Activated CD4-positive, alpha-beta T cell treated with anti-CD3 and anti-CD28 coated beads for 36 hours (primary cell): ENCODE data around the gene LARGE1. TPM values are rescaled to one million over a fixed set of nuclear protein-coding genes. Genes with fewer than 3 reads are reported as not detected.
"Not testable (repeated sequence)": the region's sequence is repeated elsewhere in the genome, so short reads cannot be mapped to it uniquely, and the experiment has no call there.

Experiments used
- ATAC-seq: fragments of 200-7000 bp; cut with Tn5 transposase; one replicate; pipeline ENCODE4 v1.10.0; 2021; ENCODE audit warnings: mild to moderate bottlenecking, moderate library complexity
- CTCF ChIA-PET: fragments of 350-600 bp; sonication (Branson Sonifier 250); formaldehyde crosslinking; loops from one replicate; lab custom pipeline; 2021; ENCODE audit warnings: antibody characterized with exemption; lab: Charles Lee
- POLR2A ChIA-PET: fragments of 350-600 bp; sonication (Branson Sonifier 250); formaldehyde crosslinking; loops from one replicate; lab custom pipeline; 2021; ENCODE audit warnings: antibody characterized with exemption, inconsistent platforms; lab: Charles Lee
- DNase-seq: peaks from one replicate; pipeline ENCODE4 v3.0.0-alpha.2; 2020
- H3K27ac Mint-ChIP-seq: one replicate; pipeline ENCODE4 v1.8.0; 2021; ENCODE audit warnings: mixed read lengths
- H3K27me3 Mint-ChIP-seq: one replicate; pipeline ENCODE4 v1.8.0; 2021; ENCODE audit warnings: mixed read lengths
- H3K36me3 Mint-ChIP-seq: one replicate; pipeline ENCODE4 v1.8.0; 2021; ENCODE audit warnings: low read depth, mixed read lengths
- H3K4me1 Mint-ChIP-seq: one replicate; pipeline ENCODE4 v1.8.0; 2021; ENCODE audit warnings: mixed read lengths
- H3K4me3 Mint-ChIP-seq: one replicate; pipeline ENCODE4 v1.8.0; 2021; ENCODE audit warnings: mild to moderate bottlenecking, moderate library complexity, mixed read lengths
- H3K9me3 Mint-ChIP-seq: one replicate; pipeline ENCODE4 v1.8.0; 2021; ENCODE audit warnings: low read depth, mixed read lengths
- intact Hi-C, 2 experiments: fragments of 100-400 bp; cut with DNase I in 1 of 2; cut with micrococcal nuclease in 1 of 2; formaldehyde crosslinking; loops; one replicate each; pipeline versions ENCODE4 v1.14.2 to v1.15.1; 2022 to 2024; cut with DNase I, micrococcal nuclease
- total RNA-seq, 2 experiments: library from RNA; stranded (reverse); gene quantifications; one replicate each; pipeline ENCODE4 v1.2.3, GENCODE V29; 2021

LARGE1 gene
- total RNA-seq, 2 experiments from 2014 or later = 0.39 to 0.57 TPM

DNA sequence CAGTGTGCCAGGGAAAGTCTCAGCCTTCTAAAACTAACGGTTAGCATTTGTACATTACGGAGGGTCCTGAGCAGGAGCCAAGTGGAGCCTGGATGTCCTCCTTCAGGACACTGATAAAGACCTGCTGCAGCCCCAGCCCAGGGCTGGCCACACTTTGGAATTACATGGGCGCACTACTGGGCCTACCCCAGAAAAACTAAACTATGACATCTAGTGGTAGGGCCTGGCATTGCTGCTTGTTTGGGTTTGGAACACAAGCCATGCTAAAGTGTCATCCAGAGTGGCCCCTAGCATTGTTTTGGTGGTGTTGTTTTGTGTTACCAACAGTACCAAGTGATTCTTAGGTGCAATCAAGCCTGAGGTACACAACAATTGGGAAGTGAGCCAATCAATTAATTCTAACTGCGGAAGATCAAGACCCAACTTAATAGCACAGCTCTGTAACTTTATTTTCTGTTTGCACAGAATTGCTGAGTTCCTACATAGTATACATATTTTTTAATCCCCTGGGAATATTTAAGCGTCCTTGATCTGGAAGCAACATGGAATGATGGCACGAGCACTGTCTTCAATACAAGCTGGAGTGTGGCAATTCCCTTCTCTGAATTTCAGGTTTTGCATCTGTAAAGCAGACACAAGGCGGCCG, 340.7 kb downstream of the LARGE1 start:
- intact Hi-C loops = loop anchor here (1.0 to 2.0 kb wide), 3 partner anchors 60 to 277 kb away; no protein-coding TSS in a partner anchor
- Mint-ChIP-seq H3K36me3 (no peaks in the 10 kb centered on the region), H3K27me3 (no peaks in the 10 kb centered on the region), H3K4me1 (no peaks in the 10 kb centered on the region), H3K27ac (no peak overlapping the region), H3K9me3 (no peaks in the 10 kb centered on the region), H3K4me3 (no peak overlapping the region)
- ChIA-PET CTCF (interaction anchor here (0.7 to 1.7 kb wide), 4 partner anchors 22 to 280 kb away, joined by 3 to 6 read pairs (median 4); no protein-coding TSS in a partner anchor), POLR2A (interaction anchor here (0.6 kb wide), 1 partner anchor 311 kb away, joined by 3 read pairs; no protein-coding TSS in a partner anchor)
- DNase-seq (peak; percentile 59), ATAC-seq (no peak)

DNA sequence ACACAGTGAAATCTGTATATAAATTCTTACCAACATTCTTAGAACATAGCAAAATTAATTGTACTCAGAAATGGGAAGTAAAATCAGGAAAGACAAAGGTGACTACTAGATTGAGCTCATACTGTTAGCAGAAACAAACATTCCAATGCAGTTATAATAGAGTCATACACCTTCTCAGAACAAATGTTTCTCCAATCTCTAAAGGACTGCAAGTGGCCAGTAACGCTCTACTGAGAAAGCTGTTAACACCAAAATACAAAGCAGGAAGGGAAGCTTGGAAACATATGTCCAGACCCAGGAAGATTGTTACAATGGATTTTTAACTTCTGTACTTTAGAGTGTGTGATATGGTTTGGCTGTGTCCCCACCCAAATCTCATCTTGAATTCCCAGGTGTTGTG, 341.5 kb downstream of the LARGE1 start:
- Mint-ChIP-seq H3K4me1 (no peaks in the 10 kb centered on the region), H3K9me3 (no peaks in the 10 kb centered on the region), H3K27ac (no peak overlapping the region), H3K4me3 (no peak overlapping the region), H3K36me3 (no peaks in the 10 kb centered on the region), H3K27me3 (no peaks in the 10 kb centered on the region)
- intact Hi-C loops = loop anchor here (1.0 to 2.0 kb wide), 3 partner anchors 59 to 276 kb away; no protein-coding TSS in a partner anchor
- DNase-seq (no peak), ATAC-seq (no peak)
- ChIA-PET POLR2A (no interaction called here), CTCF (interaction anchor here (1.2 to 1.7 kb wide), 3 partner anchors 58 to 279 kb away, joined by 3 to 6 read pairs (median 4); no protein-coding TSS in a partner anchor)

DNA sequence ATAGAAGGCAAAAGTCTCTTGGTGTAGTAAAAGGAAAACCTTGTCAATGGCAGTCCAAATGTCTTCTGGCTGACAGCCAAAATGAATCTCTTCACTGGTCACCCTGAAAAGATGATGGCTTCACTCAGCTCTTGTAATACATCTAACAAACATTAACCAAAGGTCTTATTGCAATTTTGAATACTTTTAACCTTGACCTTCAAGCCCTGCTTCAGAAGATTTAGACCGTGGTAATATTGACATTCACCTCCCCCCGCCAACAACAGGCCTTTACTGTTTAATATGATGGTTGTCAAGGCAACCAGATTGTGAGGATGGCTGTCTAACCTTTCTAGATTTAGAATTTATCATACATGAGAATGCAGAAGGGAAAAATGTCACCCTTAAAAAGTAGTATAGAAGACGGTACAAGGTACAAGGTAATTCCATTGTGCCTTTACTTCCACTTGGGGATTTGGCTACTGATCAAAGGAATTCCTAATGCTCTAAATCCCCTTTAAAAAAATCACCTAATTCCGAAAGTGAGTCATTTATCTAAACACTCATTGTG, 342.3 kb downstream of the LARGE1 start:
- DNase-seq (no peak), ATAC-seq (no peak)
- Mint-ChIP-seq H3K4me3 (no peak overlapping the region), H3K27ac (no peak overlapping the region), H3K36me3 (no peaks in the 10 kb centered on the region), H3K4me1 (no peaks in the 10 kb centered on the region), H3K9me3 (no peaks in the 10 kb centered on the region), H3K27me3 (no peaks in the 10 kb centered on the region)
- intact Hi-C loops = loop anchor here in 1 of 2 experiments (2.0 kb wide), 1 partner anchor 59 kb away; no protein-coding TSS in a partner anchor
- POLR2A ChIA-PET = no interaction called here
- CTCF ChIA-PET = interaction anchor here (0.8 kb wide), 1 partner anchor 110 kb away, joined by 3 read pairs; no protein-coding TSS in a partner anchor

DNA sequence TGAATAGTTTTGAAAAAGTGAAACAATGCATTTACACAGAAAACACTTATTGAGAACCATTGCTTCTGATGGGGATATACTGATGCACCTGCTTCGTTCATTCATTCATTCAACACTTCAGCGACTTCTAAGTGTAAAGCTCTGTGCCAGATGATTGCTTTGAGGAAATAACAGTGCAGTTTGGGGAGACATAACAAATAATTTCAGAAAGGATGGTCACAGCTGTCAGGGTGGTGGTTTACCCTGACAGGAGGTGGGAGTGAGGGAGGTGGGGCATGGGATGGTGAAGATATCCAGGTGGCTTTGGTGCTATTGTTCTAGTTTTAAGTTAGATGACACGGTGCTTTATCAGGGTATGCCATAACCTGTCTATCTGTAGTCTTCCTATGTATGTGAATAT, 344.1 kb downstream of the LARGE1 start:
- ATAC-seq (no peak), DNase-seq (no peak)
- Mint-ChIP-seq H3K4me1 (no peaks in the 10 kb centered on the region), H3K27ac (no peak overlapping the region), H3K4me3 (no peak overlapping the region), H3K9me3 (no peaks in the 10 kb centered on the region), H3K36me3 (no peaks in the 10 kb centered on the region), H3K27me3 (no peaks in the 10 kb centered on the region)
- ChIA-PET CTCF (no interaction called here), POLR2A (no interaction called here)
- intact Hi-C loops = no loop called here

DNA sequence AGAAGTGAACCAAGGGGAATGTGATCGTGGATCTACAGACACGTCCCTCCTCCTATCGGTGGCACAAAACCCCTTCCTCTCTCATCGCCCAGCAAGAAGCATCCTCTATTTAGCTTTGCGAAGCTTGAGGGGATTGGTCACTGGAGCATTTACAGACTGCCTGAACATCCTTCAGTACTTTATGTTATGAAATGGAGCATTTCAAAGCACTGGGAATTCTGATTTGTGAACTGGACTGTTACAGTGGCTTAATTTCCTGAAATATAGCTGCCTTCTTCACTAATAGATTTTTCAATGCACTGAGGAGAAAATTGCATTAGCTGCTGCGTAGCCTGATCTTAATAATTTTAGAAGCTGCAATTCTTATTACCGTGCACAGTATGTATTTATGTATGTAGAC, 344.5 kb downstream of the LARGE1 start:
- Mint-ChIP-seq H3K27ac (no peak overlapping the region), H3K36me3 (no peaks in the 10 kb centered on the region), H3K4me1 (no peaks in the 10 kb centered on the region), H3K9me3 (no peaks in the 10 kb centered on the region), H3K27me3 (no peaks in the 10 kb centered on the region), H3K4me3 (no peak overlapping the region)
- DNase-seq (no peak), ATAC-seq (no peak)
- POLR2A ChIA-PET = no interaction called here
- CTCF ChIA-PET = no interaction called here
- intact Hi-C loops = no loop called here

DNA sequence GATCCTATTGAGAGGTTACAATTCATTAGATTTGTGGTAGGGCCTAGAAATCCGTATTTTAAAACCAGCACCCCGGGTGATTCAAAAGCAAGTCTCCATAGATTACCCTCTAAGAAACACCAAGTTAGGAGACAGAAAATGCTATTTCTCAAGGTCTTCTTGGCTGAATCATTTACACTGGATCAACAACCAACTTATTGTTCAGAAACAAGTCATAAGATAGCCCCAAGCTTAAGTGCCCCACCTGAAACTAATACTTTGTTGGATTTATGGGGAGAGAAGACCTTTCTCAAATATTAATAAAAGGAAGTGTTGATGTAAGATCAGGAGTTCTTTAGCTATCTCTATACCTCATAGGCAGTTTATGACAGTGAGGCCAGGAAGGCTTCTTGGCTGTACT, 345.2 kb downstream of the LARGE1 start:
- ATAC-seq (no peak), DNase-seq (no peak)
- intact Hi-C loops = no loop called here
- no peak overlapping the region for H3K27ac Mint-ChIP-seq
- CTCF ChIA-PET = no interaction called here
- no peaks in the 10 kb centered on the region for H3K36me3 Mint-ChIP-seq
- H3K9me3 Mint-ChIP-seq = no peaks in the 10 kb centered on the region
- no peaks in the 10 kb centered on the region for H3K27me3 Mint-ChIP-seq
- POLR2A ChIA-PET = no interaction called here
- H3K4me3 Mint-ChIP-seq = no peak overlapping the region
- H3K4me1 Mint-ChIP-seq = no peaks in the 10 kb centered on the region

DNA sequence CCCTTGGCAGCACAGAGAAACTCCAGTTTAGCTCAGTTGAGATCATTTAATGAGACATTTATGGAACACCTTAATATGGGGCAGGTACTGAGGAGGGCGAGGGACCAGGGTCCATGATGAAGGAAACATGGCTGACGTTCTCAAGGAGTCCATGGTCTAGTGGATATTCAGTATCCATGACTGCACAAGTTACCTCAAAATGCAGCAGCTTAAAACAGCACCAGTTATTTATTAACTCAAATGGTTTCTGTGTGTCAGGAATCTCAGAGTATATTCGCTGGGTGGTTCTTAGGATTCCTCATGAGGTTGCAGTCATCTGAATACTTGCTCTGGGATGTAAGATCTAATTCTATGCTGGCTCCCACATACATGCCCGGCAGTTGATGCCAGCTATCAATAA, 346.8 kb downstream of the LARGE1 start:
- POLR2A ChIA-PET = no interaction called here

DNA sequence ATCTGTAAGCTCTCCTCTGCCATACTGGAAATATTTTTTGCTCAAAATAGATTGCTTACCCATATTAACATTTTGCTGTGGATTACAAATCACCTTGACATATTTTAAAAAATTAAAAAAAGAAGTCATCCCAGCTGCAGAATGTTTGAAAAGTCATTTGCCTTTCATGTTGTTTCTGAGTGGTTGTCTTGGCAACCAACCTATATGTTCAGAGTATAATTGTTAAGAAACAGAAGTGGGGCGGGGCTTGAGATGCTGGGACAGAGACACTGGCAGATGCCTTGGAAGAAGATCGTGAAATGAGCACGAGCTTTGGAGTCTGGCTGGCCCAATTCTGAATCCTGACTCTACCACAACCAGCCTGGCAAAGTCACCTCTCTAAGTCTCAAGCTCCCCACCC, 348.2 kb downstream of the LARGE1 start:
- ATAC-seq (no peak), DNase-seq (no peak)
- ChIA-PET POLR2A (no interaction called here), CTCF (interaction anchor here (0.6 kb wide), 1 partner anchor 11 kb away, joined by 3 read pairs; no protein-coding TSS in a partner anchor)
- H3K27ac Mint-ChIP-seq = no peak overlapping the region
- H3K27me3 Mint-ChIP-seq = no peaks in the 10 kb centered on the region
- H3K4me3 Mint-ChIP-seq = no peak overlapping the region
- H3K4me1 Mint-ChIP-seq = no peaks in the 10 kb centered on the region
- intact Hi-C loops = no loop called here
- peaks cover 2% of the 10 kb centered on the region for H3K9me3 Mint-ChIP-seq
- H3K36me3 Mint-ChIP-seq = no peaks in the 10 kb centered on the region

More for the DNA sequence above, 346.8 kb downstream of the LARGE1 start:
- DNase-seq (no peak), ATAC-seq (no peak)
- Mint-ChIP-seq H3K27ac (no peak overlapping the region), H3K9me3 (no peaks in the 10 kb centered on the region), H3K27me3 (no peaks in the 10 kb centered on the region), H3K36me3 (no peaks in the 10 kb centered on the region), H3K4me1 (no peaks in the 10 kb centered on the region), H3K4me3 (no peak overlapping the region)
- CTCF ChIA-PET = no interaction called here
- intact Hi-C loops = no loop called here

DNA sequence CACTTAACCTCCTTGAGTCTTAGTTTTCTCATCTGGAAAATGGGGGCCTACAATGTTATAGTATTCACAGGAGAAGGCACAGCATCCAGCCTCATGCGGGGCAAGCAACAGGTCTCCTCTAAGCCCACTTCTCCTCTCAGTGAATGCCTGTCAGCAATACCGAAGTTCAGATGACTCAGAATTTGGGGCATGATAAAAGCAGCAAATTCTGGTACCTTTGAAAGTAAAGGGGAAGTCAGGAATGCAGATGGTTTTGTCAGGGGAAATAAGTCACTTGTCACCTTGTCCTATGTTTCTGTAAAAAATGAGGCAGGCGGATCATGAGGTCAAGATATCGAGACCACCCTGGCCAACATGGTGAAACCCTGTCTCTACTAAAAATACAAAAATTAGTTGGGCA, 350.2 kb downstream of the LARGE1 start:
- CTCF ChIA-PET = no interaction called here
- DNase-seq (no peak), ATAC-seq (no peak)
- Mint-ChIP-seq H3K36me3 (no peaks in the 10 kb centered on the region), H3K27ac (no peak overlapping the region), H3K27me3 (no peaks in the 10 kb centered on the region), H3K4me3 (no peak overlapping the region), H3K4me1 (peaks cover 7% of the 10 kb centered on the region), H3K9me3 (peaks cover 2% of the 10 kb centered on the region)
- POLR2A ChIA-PET = no interaction called here
- intact Hi-C loops = no loop called here

DNA sequence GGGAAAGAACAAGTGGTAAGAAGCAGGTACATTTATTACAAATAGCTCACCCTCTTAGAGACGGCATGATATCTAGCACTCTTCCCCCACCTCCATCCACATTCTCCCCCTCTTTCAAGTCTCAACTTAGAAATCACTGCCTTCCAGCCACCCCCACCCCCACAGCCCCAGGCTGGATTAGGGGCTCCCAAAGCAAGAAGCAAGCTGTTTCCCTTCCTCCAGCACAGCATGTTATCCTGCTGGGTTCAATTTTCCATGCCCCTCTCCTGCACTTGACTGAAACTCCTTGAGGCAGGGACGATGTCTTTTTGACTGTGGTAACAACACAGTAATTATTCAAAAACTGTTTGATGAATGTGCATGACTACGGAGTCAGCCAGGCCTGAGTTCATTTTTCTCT, 350.7 kb downstream of the LARGE1 start:
- Mint-ChIP-seq H3K4me1 (peaks cover 7% of the 10 kb centered on the region), H3K9me3 (peaks cover 2% of the 10 kb centered on the region), H3K27ac (no peak overlapping the region), H3K27me3 (no peaks in the 10 kb centered on the region), H3K36me3 (no peaks in the 10 kb centered on the region), H3K4me3 (no peak overlapping the region)
- no peak for DNase-seq
- intact Hi-C loops = no loop called here
- ATAC-seq = no peak
- CTCF ChIA-PET = interaction anchor here (0.5 kb wide), 1 partner anchor 448 kb away, joined by 3 read pairs; no protein-coding TSS in a partner anchor
- POLR2A ChIA-PET = no interaction called here

DNA sequence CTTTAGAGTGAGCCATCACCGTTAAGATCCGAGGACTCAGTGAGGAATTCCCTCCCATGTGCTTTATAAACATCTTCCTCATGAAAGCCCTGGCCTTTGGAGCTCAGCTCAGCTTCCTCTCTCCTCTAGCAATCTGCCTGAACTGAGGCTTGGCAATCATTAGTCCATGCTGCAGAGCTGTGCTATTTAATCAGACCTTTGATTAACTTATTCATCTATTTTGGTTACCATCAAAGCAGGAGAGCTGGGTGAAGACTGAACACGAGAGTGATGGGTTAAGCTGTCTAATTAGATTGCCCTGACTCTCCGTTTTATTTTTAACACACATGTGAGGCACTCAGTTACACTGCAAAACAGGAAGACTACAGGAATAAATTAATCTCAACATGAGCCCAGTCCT, 351.3 kb downstream of the LARGE1 start:
- Mint-ChIP-seq H3K4me3 (no peak overlapping the region), H3K36me3 (no peaks in the 10 kb centered on the region), H3K9me3 (peaks cover 2% of the 10 kb centered on the region), H3K27ac (no peak overlapping the region), H3K27me3 (no peaks in the 10 kb centered on the region), H3K4me1 (peaks cover 7% of the 10 kb centered on the region)
- CTCF ChIA-PET = interaction anchor here (0.5 kb wide), 1 partner anchor 449 kb away, joined by 3 read pairs; no protein-coding TSS in a partner anchor
- POLR2A ChIA-PET = no interaction called here
- intact Hi-C loops = no loop called here
- ATAC-seq (no peak), DNase-seq (no peak)

DNA sequence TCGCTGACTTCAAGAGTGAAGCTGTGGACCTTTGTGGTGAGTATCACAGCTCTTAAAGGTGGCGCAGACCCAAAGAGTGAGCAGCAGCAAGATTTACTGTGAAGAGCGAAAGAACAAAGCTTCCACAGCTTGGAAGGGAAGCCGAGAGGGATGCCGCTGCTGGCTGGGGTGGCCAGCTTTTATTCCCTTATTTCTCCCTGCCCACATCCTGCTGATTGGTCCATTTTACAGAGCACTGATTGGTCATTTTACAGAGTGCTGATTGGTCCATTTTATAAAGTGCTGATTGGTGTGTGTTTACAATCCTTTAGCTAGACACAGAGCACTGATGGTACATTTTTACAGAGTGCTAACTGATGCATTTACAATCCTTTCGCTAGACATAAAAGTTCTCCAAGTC, 353.8 kb downstream of the LARGE1 start:
- POLR2A ChIA-PET, intact Hi-C loops, H3K4me1 Mint-ChIP-seq, H3K27ac Mint-ChIP-seq, H3K9me3 Mint-ChIP-seq, H3K4me3 Mint-ChIP-seq, H3K36me3 Mint-ChIP-seq, H3K27me3 Mint-ChIP-seq, DNase-seq, CTCF ChIA-PET, ATAC-seq: not testable (repeated sequence)
